GM19372 (cell line): ENCODE measurements around the gene ATAD3C.
"Not testable (repeated sequence)": the region's sequence is repeated elsewhere in the genome, so short reads cannot be mapped to it uniquely, and the experiment has no call there.

ENCODE experiments used
- ATAC-seq: cut with Tn5 transposase; IDR thresholded peaks from one replicate; pipeline ENCODE4 v1.9.1; 2021; ENCODE audit warnings: mild to moderate bottlenecking, low read depth, moderate library complexity; ENCODE audit not compliant: unreplicated experiment

ATAD3C gene

GRCh38 chr1:1440262-1441001 lies 9.1 kb upstream of the ATAD3C start:
- ATAC-seq = no peak

- no peak for ATAC-seq
Measured at GRCh38 chr1:1441002-1441888, 8.2 kb upstream of the ATAD3C start.

- no peak for ATAC-seq
Measured at GRCh38 chr1:1442069-1442770, 7.3 kb upstream of the ATAD3C start.

DNA sequence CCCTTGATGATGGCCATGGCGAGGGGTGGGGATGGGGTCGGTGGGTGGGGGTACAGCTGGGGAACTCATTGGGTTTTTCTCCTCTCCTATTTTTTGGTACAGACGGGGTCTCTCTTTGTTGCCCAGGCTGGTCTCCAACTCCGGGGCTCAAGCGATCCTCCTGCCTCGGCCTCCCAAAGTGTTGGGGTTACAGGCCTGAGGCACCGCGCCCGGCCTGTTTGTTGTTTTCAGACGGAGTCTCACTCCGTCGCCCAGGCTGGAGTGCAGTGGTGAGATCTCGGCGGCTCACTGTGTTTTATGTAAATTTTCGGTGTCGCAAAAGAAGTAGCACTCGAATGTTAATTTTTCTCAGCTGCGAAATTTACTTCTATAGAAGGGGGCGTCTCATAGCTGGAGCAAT lies 2.9 kb upstream of the ATAD3C start:
- ATAC-seq = not testable (repeated sequence)

GRCh38 chr1:1450616-1451015 lies 1.1 kb downstream of the ATAD3C start:
- ATAC-seq = not testable (repeated sequence)

GRCh38 chr1:1451696-1452364 lies 2.3 kb downstream of the ATAD3C start:
- no peak for ATAC-seq

DNA sequence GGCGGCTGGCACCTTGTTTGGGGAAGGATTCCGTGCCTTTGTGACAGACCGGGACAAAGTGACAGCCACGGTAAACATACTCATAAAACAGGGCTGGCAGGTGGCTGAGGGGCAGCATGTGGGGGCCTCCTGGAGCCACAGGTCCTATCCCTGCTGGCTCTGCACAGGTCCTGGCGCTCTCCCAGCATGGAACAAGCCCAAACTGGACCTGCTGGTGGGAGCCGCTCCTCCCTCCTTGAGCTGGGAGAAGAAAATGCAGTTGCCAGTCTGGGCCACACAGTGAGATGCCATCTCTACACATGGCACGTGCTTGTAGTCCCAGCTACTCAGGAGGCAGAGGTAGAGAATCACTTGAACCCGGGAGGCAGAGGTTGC lies 2.9 kb downstream of the ATAD3C start:
- not testable (repeated sequence) for ATAC-seq

GRCh38 chr1:1452882-1453281 lies 3.4 kb downstream of the ATAD3C start:
- ATAC-seq = no peak

DNA sequence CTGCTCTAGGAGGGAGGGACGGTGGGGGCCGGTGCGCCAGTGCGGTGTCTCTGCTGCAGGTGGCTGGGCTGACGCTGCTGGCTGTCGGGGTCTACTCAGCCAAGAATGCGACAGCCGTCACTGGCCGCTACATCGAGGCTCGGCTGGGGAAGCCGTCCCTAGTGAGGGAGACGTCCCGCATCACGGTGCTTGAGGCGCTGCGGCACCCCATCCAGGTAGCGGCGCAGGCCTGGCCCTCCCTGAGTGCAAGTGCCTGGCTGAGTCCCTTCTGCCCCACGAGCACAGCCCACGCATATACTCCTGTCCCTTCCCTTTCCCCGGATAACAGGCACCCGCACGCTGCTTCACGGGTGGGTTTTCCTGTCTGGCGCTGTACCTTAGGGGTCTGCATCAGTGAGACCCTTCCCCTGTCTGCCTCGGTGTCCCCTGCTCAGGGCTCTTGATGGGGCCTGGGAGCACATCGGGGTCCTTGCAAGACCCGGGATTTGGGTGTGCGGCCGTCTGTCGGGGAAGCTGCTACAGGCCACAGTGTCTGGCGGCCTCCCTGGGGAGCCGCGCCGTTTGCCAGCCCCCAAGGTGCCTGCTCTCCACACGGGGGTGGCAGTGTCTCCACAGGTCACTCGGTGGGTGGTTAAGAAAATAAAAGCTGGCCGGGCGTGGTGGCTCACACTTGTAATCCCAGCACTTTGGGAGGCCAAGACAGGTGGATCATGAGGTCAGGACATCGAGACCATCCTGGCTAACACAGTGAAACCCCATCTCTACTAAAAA lies 5.0 kb downstream of the ATAD3C start:
- ATAC-seq = not testable (repeated sequence)

- ATAC-seq = no peak
Measured at GRCh38 chr1:1455366-1455884, 5.9 kb downstream of the ATAD3C start.

DNA sequence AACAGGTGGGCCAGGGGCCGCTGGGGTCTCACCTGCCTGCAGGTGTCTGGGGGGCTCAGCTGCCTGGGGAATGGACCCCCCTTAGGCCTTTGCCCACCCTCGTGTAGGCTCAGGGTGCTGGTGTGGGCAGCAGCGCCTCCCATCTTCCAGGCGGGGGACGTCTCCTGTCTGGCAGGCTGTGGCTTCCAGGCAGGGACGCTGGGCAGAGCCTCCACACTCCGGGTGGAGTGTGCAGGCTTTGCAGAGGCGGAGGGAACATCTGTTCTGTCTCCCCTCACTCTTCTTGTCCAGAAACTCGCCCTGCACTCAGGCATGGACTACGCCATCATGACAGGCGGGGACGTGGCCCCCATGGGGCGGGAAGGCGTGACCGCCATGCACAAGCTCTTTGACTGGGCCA lies 6.4 kb downstream of the ATAD3C start:
- ATAC-seq = not testable (repeated sequence)

DNA sequence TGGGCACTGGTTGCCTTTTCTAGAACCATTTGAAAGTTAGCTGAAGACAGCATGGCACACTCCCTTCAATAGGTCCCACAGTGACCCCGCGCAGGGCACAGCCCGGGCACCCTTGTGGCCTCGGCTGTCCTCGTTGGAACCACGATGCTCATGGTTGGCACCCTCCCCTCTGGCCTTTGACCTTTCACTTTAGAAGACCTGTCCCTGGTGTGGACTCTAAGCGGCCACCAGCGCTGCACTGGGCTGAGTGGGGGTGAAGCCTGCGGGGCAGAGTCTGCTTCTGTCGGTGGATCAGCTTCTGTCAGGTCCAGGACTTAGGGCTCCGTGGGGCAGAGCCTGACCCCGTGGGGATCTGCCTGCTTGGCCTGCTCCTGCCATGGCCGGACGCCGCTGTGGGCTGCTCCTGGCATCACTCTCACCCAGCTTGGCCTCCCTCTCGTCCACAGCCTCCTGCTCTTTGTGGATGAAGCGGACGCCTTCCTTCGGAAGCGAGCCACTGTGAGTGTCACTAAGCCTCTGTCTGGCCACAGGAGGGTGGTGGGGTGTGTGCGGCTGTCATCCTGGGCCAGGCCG lies 7.3 kb downstream of the ATAD3C start:
- not testable (repeated sequence) for ATAC-seq

DNA sequence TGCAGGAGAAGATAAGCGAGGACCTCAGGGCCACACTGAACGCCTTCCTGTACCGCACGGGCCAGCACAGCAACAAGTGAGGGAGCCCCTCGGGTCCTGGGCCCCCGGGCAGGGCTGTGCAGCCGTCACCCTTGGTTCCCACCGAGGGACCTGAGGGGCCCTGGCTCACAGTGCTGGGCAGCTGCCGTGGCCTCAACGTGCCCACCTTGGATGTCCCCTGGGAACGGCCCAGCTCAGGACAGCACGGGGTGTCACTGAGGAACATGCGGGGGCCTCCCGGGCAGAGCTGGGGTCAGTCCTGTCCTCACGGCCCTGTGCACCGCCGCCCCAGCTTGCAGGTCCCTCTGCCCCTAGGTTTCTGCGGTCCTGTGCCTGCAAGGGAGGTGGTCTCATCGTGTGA lies 9.7 kb downstream of the ATAD3C start:
- not testable (repeated sequence) for ATAC-seq

DNA sequence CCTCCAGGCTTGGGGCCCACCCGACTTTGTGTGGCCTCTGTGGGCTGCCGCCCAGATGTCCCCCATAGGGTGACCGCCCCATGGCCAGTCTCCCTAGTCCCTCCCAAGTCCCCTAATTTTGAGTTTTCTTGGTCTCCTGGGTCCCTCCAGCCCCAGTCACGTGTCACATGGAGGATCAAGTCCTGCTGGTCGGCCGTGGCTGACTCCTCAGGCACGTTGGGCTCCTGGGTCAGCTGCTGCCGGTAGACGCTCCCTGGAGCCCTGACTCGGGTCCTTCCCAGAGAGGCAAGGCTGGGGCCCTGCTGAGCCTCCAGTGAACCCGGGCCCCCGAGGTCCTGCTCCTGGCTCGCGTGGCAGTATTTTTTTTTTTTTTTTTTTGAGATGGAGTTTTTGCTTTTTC lies 10.2 kb downstream of the ATAD3C start:
- ATAC-seq = not testable (repeated sequence)

- no peak for ATAC-seq
Measured at GRCh38 chr1:1460540-1461130, 11.1 kb downstream of the ATAD3C start.

DNA sequence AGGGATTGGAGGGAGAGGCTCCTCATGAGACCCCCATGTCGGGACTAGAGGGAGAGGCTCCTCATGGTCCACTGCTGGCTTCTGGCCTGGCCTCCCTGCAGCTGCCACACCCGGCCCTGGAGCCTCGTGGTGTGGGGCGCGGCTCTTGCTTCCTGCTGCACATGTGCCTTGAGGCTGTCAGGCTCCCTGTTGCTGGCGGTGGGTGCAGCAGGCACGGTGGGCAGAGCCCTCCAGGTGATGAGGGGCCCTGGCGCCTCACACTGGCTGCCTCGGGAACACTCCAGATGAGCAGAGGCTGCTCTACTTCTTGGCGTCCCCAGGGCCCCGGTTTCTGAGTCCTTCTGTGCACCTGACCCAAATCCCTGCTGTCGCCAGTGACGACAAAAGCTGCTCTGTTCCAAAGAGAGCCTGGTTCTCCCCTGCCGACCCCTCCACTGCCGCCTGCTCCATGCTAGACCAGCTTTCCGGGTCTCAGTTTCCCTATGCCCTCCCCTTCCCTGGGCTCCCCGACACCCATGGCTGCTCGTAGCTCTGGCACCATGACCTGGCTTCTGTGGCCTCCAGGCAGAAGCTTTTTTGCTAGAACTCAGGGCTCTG lies 12.3 kb downstream of the ATAD3C start:
- ATAC-seq = no peak

DNA sequence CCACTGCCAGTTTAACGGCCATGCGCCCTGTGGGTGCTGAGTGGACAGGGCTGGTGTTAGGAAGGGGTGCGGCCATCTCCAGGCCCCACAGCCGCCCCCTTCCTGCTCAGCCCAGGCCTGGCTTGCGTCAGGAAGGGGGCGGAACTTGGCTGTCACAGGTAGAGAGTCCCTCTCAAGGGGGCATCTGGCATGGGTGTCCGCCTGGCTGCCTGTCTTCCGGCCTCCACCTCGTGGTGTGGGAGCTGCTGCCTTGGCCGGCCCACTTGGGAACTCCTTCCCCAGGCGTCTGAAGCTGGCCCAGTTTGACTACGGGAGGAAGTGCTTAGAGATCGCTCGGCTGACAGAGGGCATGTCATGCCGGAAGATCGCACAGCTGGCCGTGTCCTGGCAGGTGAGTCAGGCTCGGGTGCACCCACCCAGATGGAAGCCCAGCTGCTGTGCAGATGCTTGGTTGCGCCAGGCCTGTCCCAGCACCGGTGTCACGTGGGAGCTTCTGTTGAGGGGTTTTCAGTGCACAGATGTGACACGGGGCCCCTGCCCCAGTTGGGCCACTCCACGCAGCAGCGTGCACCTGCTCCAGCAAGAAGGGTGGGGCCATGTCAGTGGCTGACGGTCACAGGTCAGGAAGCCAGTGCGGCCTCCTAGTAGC lies 13.0 kb downstream of the ATAD3C start:
- no peak for ATAC-seq

DNA sequence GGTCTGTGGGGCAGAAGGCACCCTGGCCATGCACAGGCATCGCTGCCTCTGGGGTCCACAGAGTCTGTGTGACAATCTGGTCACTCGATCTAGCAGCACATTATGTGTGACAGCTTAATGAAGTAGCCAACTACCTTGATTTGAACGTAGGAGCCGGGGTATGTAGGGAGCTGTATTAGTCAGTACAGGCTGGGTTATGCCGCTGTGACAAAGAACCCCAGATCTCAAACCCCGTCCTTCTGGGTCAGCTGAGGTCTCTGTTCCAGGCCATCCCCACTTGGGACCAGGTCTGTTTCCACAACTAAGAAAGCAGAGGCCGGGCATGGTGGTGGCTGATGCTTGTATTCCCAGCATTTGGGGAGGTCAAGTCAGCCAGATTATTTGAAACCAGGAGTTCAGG lies 13.8 kb downstream of the ATAD3C start:
- no peak for ATAC-seq
